SH-SY5Y (cell line): ENCODE data around the gene MAN1B1.

Experiments used
- GATA2 ChIP-seq: IDR thresholded peaks from 2 replicates; pipeline ENCODE4 v1.6.1; 2011; ENCODE audit warnings: mild to moderate bottlenecking, low read depth, low read length
- GATA3 ChIP-seq: IDR thresholded peaks from 2 replicates; pipeline ENCODE4 v1.6.1; 2011; ENCODE audit warnings: low read depth, mild to moderate bottlenecking, low read length, moderate library complexity

DNA sequence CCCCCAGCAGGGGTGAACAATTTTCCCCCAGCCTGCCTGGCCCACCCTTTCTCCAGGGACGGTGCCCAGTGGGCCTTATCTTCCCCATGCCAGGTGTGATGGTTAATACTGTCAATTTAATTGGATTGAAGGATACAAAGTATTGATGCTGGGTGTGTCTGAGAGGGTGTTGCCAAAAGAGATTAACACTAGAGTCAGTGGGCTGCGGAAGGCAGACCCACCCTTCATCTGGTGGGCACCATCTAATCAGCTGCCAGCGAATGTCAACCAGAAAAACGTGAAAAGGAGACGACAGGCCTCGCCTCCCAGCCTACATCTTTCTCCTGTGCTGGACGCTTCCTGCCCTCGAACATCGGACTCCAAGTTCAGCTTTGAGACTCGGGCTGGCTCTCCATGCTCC lies 49.3 kb upstream of the MAN1B1 start:
- no peak for TF ChIP-seq GATA3
- no peak for TF ChIP-seq GATA2
